Pancreas (tissue), 10 donors: Measurements from ENCODE around the gene LRRC4C. TPM values are rescaled to one million over a fixed set of nuclear protein-coding genes. Genes with fewer than 3 reads are reported as not detected.
"Not testable (repeated sequence)": the region's sequence is repeated elsewhere in the genome, so short reads cannot be mapped to it uniquely, and the experiment has no call there.

ENCODE experiments used
- ATAC-seq, 4 donors: fragments of 200-7000 bp; cut with Tn5 transposase; one replicate each; pipeline versions ENCODE4 v1.8.0 to v1.9.1; 2020; ENCODE audit warnings: mild to moderate bottlenecking in 4 of 4, moderate library complexity in 4 of 4
- DNase-seq, 6 donors: peaks; one replicate each; pipeline ENCODE4 v3.0.0-alpha.2; 2020
- FAIRE-seq: peaks from 2 replicates; lab custom pipeline; 2012; peaks lifted over from hg19 to GRCh38; lab: Jason Lieb, UNC
- H3K27ac ChIP-seq, 4 donors: fragments of 200-600 bp; sonication (generic); 1 replicate in 3 of 4; 2 replicates in 1 of 4; pipeline versions ENCODE4 v1.5.0 to v1.8.0; 2020
- H3K27me3 ChIP-seq, 4 donors: fragments of 200-600 bp; one replicate each; pipeline ENCODE4 v1.8.0; 2021
- H3K36me3 ChIP-seq, 3 donors: fragments of 200-600 bp; sonication (generic) in 1 of 3; one replicate each; pipeline versions ENCODE4 v1.5.0 to v1.8.0; 2020 to 2021
- H3K4me1 ChIP-seq, 3 donors: fragments of 200-600 bp; one replicate each; pipeline ENCODE4 v1.8.0; 2021
- H3K4me3 ChIP-seq, 4 donors: fragments of 200-600 bp; sonication (generic) in 2 of 4; one replicate each; pipeline versions ENCODE4 v1.5.0 to v1.8.0; 2020 to 2021
- H3K9me3 ChIP-seq, 4 donors: fragments of 200-600 bp; one replicate each; pipeline ENCODE4 v1.8.0; 2021
- CTCF ChIP-seq, 4 donors: fragments of 200-600 bp; sonication (generic) in 3 of 4; IDR thresholded peaks; one replicate each; pipeline versions ENCODE4 v1.5.0 to v1.8.0; 2021; ENCODE audit warnings: antibody characterized with exemption in 4 of 4
- WGBS, 2 donors: extraction: QIAGEN DNeasy Blood & Tissue Kit; methylation state at CpG; one replicate each; pipeline ENCODE4 v1.1.7; 2013; 5-methylcytosine and 5-hydroxymethylcytosine counted together
- intact Hi-C, 3 donors: fragments of 100-400 bp; cut with DNase I; formaldehyde crosslinking; loops; one replicate each; pipeline versions ENCODE4 v1.11.1 to v1.14.2; 2022
- polyA plus RNA-seq, 2 donors: library from polyadenylated mRNA; stranded (reverse); fragments of 200-250 nt; gene quantifications; one replicate each; pipeline ENCODE4 v1.2.3, GENCODE V29; 2013
- total RNA-seq, 6 donors: library from RNA; stranded (reverse); fragmentation: NEBNext Ultra II Directional in 4 of 6; extraction: Animal tissue kit (Norgen Biotek cat#: 25700) in 4 of 6; gene quantifications; one replicate each; pipeline versions ENCODE4 v1.2.1 to v1.2.4, GENCODE V29; 2021 to 2023
- donor health status: healthy with polysubstance abuse.
- donor health status: DM: no; HTN: no; CAD: no; lungs with moderate emphysema.
- donor health status: DM: no; HTN: no; CAD: no.
- donor health status: control.
- donor health status: control.
- donor health status: Bipolar disorder and iron deficiency.
- donor health status: DM: yes; HTN: yes; CAD: no.
- donor health status: DM: no; HTN: no; CAD: no.
- donor health status: DM: no; HTN: no; CAD: no.
- donor health status: DM: yes; HTN: yes; CAD: no.

LRRC4C gene
- total and polyA plus RNA-seq, 8 donors, result 0.04 to 0.84 (median 0.16) TPM

GRCh38 chr11:41020259-41020658, 439.2 kb downstream of the LRRC4C start:
- Histone ChIP-seq H3K4me3 (no peak overlapping the region), H3K27ac (no peak overlapping the region), H3K4me1 (no peaks in the 10 kb centered on the region), H3K9me3 (no peaks in the 10 kb centered on the region), H3K36me3 (no peaks in the 10 kb centered on the region), H3K27me3 (no peaks in the 10 kb centered on the region)
- WGBS, 2 donors, result 53 to 63% methylated on average over 4 of the region's 4 CpGs
- DNase-seq (no peak), FAIRE-seq (no peak), ATAC-seq (no peak)
- intact Hi-C loops, result no loop called here
- no peak for TF ChIP-seq CTCF (IDR thresholded peaks at IDR 0.05)

- H3K4me3 ChIP-seq, FAIRE-seq, ATAC-seq, H3K9me3 ChIP-seq, H3K27me3 ChIP-seq, H3K27ac ChIP-seq, H3K4me1 ChIP-seq, DNase-seq, intact Hi-C loops, H3K36me3 ChIP-seq: not testable (repeated sequence)
Measured at GRCh38 chr11:41019666-41020065, 439.8 kb downstream of the LRRC4C start.

GRCh38 chr11:41018224-41018623, 441.2 kb downstream of the LRRC4C start:
- Histone ChIP-seq H3K9me3 (no peaks in the 10 kb centered on the region), H3K4me1 (no peaks in the 10 kb centered on the region), H3K27ac (no peak overlapping the region), H3K4me3 (no peak overlapping the region), H3K36me3 (no peaks in the 10 kb centered on the region), H3K27me3 (no peaks in the 10 kb centered on the region)
- intact Hi-C loops, result no loop called here
- WGBS, 2 donors, result 34 to 41% methylated on average over 3 of the region's 3 CpGs
- DNase-seq (no peak), ATAC-seq (no peak), FAIRE-seq (no peak)
- no peak for TF ChIP-seq CTCF (IDR thresholded peaks at IDR 0.05)

- H3K27me3 ChIP-seq, result no peaks in the 10 kb centered on the region
- intact Hi-C loops, result no loop called here
- no peaks in the 10 kb centered on the region for H3K36me3 ChIP-seq
- TF ChIP-seq CTCF (IDR thresholded peaks at IDR 0.05), result no peak
- WGBS, 2 donors, result 51 to 66% methylated on average over 2 of the region's 2 CpGs
- H3K9me3 ChIP-seq, result no peaks in the 10 kb centered on the region
- H3K27ac ChIP-seq, result no peak overlapping the region
- DNase-seq (no peak), FAIRE-seq (no peak), ATAC-seq (no peak)
- no peak overlapping the region for H3K4me3 ChIP-seq
- H3K4me1 ChIP-seq, result no peaks in the 10 kb centered on the region
Measured at GRCh38 chr11:41010361-41011050, 448.9 kb downstream of the LRRC4C start.

- no peaks in the 10 kb centered on the region for H3K27me3 ChIP-seq
- H3K36me3 ChIP-seq, result no peaks in the 10 kb centered on the region
- no peaks in the 10 kb centered on the region for H3K9me3 ChIP-seq
- ATAC-seq, result no peak
- H3K4me1 ChIP-seq, result no peaks in the 10 kb centered on the region
- no peak for FAIRE-seq
- intact Hi-C loops, result no loop called here
- DNase-seq, result no peak
- no peak for TF ChIP-seq CTCF (IDR thresholded peaks at IDR 0.05)
- no peak overlapping the region for H3K27ac ChIP-seq
- no peak overlapping the region for H3K4me3 ChIP-seq
Measured at GRCh38 chr11:41005986-41006385, 453.5 kb downstream of the LRRC4C start.
